ENCODE results near the gene EXD3.

DNA sequence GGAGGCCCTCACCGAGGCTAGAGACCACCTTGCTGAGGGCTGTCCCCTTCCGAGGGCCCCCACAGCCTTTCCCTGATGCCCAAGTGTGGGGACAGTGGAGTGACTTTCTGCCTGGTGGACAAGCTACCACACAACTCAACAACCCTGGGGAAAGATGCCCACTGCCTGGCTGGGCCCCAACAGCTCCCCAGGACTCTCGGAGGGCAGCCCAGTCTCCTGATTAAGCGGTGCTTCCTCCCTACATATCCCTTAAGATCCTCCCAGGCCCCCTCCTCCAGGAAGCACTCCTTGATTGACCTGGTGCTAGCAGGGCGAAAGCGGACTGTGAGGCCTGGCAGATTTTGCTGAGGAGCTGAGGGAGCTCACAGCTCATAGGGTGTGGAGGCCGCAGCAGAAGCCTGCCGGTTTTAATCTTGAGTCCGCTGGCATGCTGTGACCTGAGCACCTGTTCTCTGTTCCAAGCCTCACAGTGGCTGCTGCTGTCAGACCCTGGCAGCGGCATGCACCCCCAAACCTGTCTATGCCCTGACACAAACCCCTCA lies 34.0 kb upstream of the EXD3 start:
- TF ChIP-seq REL (CRISPR knock-in tag; conservative IDR thresholded peaks at IDR 0.05) (no peak), RAD51 (IDR thresholded peaks at IDR 0.05; ENCODE audit: borderline replicate concordance) (no peak), CC2D1A (CRISPR knock-in tag; IDR thresholded peaks at IDR 0.05) (no peak), ESRRA (CRISPR knock-in tag; IDR thresholded peaks at IDR 0.05; ENCODE audit: low read depth) (no peak), ZNF550 (CRISPR knock-in tag; IDR thresholded peaks at IDR 0.05; ENCODE audit: borderline replicate concordance) (no peak)
- TF ChIP-seq, protein P1, sequence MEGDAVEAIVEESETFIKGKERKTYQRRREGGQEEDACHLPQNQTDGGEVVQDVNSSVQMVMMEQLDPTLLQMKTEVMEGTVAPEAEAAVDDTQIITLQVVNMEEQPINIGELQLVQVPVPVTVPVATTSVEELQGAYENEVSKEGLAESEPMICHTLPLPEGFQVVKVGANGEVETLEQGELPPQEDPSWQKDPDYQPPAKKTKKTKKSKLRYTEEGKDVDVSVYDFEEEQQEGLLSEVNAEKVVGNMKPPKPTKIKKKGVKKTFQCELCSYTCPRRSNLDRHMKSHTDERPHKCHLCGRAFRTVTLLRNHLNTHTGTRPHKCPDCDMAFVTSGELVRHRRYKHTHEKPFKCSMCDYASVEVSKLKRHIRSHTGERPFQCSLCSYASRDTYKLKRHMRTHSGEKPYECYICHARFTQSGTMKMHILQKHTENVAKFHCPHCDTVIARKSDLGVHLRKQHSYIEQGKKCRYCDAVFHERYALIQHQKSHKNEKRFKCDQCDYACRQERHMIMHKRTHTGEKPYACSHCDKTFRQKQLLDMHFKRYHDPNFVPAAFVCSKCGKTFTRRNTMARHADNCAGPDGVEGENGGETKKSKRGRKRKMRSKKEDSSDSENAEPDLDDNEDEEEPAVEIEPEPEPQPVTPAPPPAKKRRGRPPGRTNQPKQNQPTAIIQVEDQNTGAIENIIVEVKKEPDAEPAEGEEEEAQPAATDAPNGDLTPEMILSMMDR (CRISPR knock-in tag; IDR thresholded peaks at IDR 0.05), result no peak
